GM10248 (cell line): ENCODE data around the gene DAGLA.

ENCODE experiments used
- CTCF ChIA-PET: fragments of 300-600 bp; sonication (Branson Sonifier 250); formaldehyde crosslinking; extraction: SDS; loops from one replicate; lab custom pipeline; 2021; ENCODE audit warnings: antibody characterized with exemption; lab: Yijun Ruan, JAX
- POLR2A ChIA-PET: fragments of 350-650 bp; sonication (Branson Sonifier 250); formaldehyde crosslinking; extraction: SDS; loops from one replicate; lab custom pipeline; 2020; ENCODE audit warnings: antibody characterized with exemption; lab: Yijun Ruan, JAX
- DNase-seq: peaks from one replicate; pipeline ENCODE4 v3.0.0; 2012; ENCODE audit errors: extremely low spot score
- TF ChIP-seq, protein P1 (sequence below): IDR thresholded peaks from 2 replicates; pipeline ENCODE4 v1.5.1; 2012; ENCODE audit warnings: mild to moderate bottlenecking, low read depth; ENCODE audit errors: extremely low read depth, missing control alignments, control extremely low read depth

Gene DAGLA

GRCh38 chr11:61738776-61739175 is 58.6 kb downstream of the DAGLA start:
- POLR2A ChIA-PET = no interaction called here
- CTCF ChIA-PET = interaction anchor here (1.7 to 4.0 kb wide), 2 partner anchors 8 to 55 kb away, joined by 4 to 27 read pairs; no protein-coding TSS in a partner anchor
- TF ChIP-seq, protein P1, sequence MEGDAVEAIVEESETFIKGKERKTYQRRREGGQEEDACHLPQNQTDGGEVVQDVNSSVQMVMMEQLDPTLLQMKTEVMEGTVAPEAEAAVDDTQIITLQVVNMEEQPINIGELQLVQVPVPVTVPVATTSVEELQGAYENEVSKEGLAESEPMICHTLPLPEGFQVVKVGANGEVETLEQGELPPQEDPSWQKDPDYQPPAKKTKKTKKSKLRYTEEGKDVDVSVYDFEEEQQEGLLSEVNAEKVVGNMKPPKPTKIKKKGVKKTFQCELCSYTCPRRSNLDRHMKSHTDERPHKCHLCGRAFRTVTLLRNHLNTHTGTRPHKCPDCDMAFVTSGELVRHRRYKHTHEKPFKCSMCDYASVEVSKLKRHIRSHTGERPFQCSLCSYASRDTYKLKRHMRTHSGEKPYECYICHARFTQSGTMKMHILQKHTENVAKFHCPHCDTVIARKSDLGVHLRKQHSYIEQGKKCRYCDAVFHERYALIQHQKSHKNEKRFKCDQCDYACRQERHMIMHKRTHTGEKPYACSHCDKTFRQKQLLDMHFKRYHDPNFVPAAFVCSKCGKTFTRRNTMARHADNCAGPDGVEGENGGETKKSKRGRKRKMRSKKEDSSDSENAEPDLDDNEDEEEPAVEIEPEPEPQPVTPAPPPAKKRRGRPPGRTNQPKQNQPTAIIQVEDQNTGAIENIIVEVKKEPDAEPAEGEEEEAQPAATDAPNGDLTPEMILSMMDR = no peak
- no peak for DNase-seq

DNA sequence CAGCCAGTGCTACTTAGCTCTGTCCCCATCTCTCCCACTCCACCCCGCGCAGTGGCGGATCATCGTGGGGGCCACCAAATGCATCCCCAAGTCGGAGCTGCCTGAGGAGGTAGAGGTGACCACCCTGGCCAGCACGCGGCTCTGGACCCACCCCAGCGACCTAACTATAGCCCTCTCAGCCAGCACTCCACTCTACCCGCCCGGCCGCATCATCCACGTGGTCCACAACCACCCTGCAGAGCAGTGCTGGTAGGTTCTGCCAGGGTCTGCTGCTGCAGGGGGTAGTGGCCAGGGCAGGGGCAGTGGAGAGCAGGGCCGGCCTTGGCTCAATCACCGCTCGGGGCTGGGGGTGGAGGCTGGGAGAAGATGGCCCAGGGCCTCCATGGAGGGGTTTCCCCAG is 59.2 kb downstream of the DAGLA start:
- TF ChIP-seq, protein P1 = no peak
- CTCF ChIA-PET = interaction anchor here (1.1 to 4.0 kb wide), 5 partner anchors 8 to 101 kb away, joined by 4 to 27 read pairs (median 4); no protein-coding TSS in a partner anchor
- no peak for DNase-seq
- POLR2A ChIA-PET = no interaction called here

- ChIA-PET CTCF (interaction anchor here (1.1 to 4.0 kb wide), 5 partner anchors 7 to 101 kb away, joined by 4 to 27 read pairs (median 4); no protein-coding TSS in a partner anchor), POLR2A (no interaction called here)
- no peak for DNase-seq
- TF ChIP-seq, protein P1 = no peak
These were observed 59.8 kb downstream of the DAGLA start for GRCh38 chr11:61739966-61740365.

DNA sequence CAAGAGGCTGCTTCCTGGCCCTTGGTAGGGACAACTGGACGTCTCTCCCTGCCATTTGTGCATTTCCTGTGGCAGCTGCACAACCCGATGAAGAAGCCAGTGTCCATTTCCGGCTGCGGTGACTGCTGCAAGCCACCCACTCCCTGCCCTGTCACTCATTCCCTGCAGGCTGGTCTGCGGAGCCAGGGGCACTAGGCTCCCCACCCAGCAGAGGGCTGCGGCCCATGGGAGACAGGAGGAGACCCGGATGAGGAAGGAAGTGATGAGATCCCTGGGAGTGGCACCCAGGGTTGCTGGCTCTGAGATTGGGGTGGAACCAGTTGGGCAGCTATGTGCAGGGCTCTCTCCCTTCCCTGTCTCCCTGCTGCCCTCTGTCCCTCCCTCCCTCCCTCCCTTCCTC is 62.2 kb downstream of the DAGLA start:
- TF ChIP-seq, protein P1 = no peak

DNA sequence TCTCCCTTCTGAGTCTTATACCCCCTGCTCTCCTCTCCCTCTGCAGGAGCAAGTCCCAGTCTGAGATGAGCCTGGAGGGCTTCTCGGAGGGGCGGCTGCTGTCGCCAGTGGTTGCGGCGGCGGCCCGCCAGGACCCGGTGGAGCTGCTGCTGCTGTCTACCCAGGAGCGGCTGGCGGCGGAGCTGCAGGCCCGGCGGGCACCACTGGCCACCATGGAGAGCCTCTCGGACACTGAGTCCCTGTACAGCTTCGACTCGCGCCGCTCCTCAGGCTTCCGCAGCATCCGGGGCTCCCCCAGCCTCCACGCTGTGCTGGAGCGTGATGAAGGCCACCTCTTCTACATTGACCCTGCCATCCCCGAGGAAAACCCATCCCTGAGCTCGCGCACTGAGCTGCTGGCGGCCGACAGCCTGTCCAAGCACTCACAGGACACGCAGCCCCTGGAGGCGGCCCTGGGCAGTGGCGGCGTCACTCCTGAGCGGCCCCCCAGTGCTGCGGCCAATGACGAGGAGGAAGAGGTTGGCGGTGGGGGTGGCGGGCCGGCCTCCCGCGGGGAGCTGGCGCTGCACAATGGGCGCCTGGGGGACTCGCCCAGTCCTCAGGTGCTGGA is 63.4 kb downstream of the DAGLA start:
- TF ChIP-seq, protein P1 = no peak
- DNase-seq = no peak
- POLR2A ChIA-PET = no interaction called here
- CTCF ChIA-PET = interaction anchor here (2.5 kb wide), 1 partner anchor 10 kb away, joined by 15 read pairs; no protein-coding TSS in a partner anchor

More for the DNA sequence above, 62.2 kb downstream of the DAGLA start:
- ChIA-PET CTCF (interaction anchor here (1.0 kb wide), 1 partner anchor 9 kb away, joined by 8 read pairs; no protein-coding TSS in a partner anchor), POLR2A (no interaction called here)
- DNase-seq = no peak

DNA sequence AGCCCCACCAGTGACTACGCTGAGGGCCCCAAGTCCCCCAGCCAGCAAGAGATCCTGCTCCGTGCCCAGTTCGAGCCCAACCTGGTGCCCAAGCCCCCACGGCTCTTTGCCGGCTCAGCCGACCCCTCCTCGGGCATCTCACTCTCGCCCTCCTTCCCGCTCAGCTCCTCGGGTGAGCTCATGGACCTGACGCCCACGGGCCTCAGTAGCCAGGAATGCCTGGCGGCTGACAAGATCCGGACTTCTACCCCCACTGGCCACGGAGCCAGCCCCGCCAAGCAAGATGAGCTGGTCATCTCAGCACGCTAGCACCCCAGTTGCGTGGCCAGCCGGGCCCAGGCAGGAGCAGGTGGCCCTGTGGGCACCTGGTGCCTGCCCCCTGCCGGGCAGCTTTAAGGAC is 64.0 kb downstream of the DAGLA start:
- TF ChIP-seq, protein P1 = no peak
- POLR2A ChIA-PET = no interaction called here
- no peak for DNase-seq
- CTCF ChIA-PET = interaction anchor here (0.7 to 2.5 kb wide), 2 partner anchors 10 to 23 kb away, joined by 3 to 15 read pairs; no protein-coding TSS in a partner anchor
